Gastrocnemius medialis (tissue), 4 donors: ENCODE measurements around the gene MEGF11. TPM values are rescaled to one million over a fixed set of nuclear protein-coding genes. Genes with fewer than 3 reads are reported as not detected.

Experiments used
- ATAC-seq, 2 donors: fragments of 150-250 bp; one replicate each; pipeline ENCODE4 v1.9.1; 2016
- DNase-seq, 2 donors: peaks; one replicate each; pipeline ENCODE4 v3.0.0-alpha.2; 2019
- H3K27ac ChIP-seq, 4 donors: fragments of 200-600 bp; sonication (generic); 1 replicate in 1 of 4; 2 replicates in 3 of 4; pipeline ENCODE4 v1.5.1; 2016 to 2018; ENCODE audit warnings: mild to moderate bottlenecking in 2 of 4, moderate library complexity in 1 of 4
- H3K27me3 ChIP-seq, 3 donors: fragments of 200-600 bp; sonication (generic) in 2 of 3; 1 replicate in 1 of 3; 2 replicates in 2 of 3; pipeline versions ENCODE4 v1.5.1 to v1.6.0; 2016 to 2019; ENCODE audit warnings: mild to moderate bottlenecking in 1 of 3, moderate library complexity in 1 of 3
- H3K36me3 ChIP-seq, 2 donors: fragments of 200-600 bp; sonication (generic) in 1 of 2; one replicate each; pipeline ENCODE4 v1.5.1; 2017 to 2018
- H3K4me1 ChIP-seq, 2 donors: fragments of 200-600 bp; sonication (generic) in 1 of 2; one replicate each; pipeline ENCODE4 v1.5.1; 2016 to 2017; ENCODE audit warnings: mild to moderate bottlenecking in 2 of 2
- H3K4me3 ChIP-seq, 4 donors: fragments of 200-600 bp; sonication (generic) in 3 of 4; 1 replicate in 1 of 4; 2 replicates in 3 of 4; pipeline ENCODE4 v1.5.1; 2016 to 2019; ENCODE audit warnings: mild to moderate bottlenecking in 2 of 4
- H3K9me3 ChIP-seq, 3 donors: fragments of 200-600 bp; sonication (generic) in 2 of 3; 1 replicate in 1 of 3; 2 replicates in 2 of 3; pipeline ENCODE4 v1.5.1; 2016 to 2019
- CTCF ChIP-seq, 5 experiments: fragments of 450-650 bp in 3 of 5; fragments of 200-600 bp in 2 of 5; sonication (generic) in 2 of 5; IDR thresholded peaks in 4 of 5; conservative IDR thresholded peaks in 1 of 5; 1 replicate in 4 of 5; 2 replicates in 1 of 5; pipeline ENCODE4 v1.5.1; 2016 to 2019; ENCODE audit warnings: antibody characterized with exemption in 5 of 5, mild to moderate bottlenecking in 3 of 5, moderate library complexity in 3 of 5
- POLR2A ChIP-seq, 2 donors: fragments of 450-650 bp; IDR thresholded peaks; one replicate each; pipeline ENCODE4 v1.6.1; 2017; ENCODE audit warnings: antibody characterized with exemption in 2 of 2, mild to moderate bottlenecking in 2 of 2, moderate library complexity in 2 of 2
- in situ Hi-C, 4 donors: fragments of 200-750 bp; cut with MboI; loops; one replicate each; pipeline versions ENCODE4 v1.15.0 to v1.8.0; 2017; ENCODE audit warnings: low sequenced_read_pairs in 4 of 4
- intact Hi-C: fragments of 100-400 bp; cut with DNase I; formaldehyde crosslinking; loops from one replicate; pipeline ENCODE4 v1.15.1; 2023; ENCODE audit warnings: low total_unique reads
- total RNA-seq, 4 donors: library from RNA; depleted of rRNA; stranded (reverse); fragments of >200 nt; gene quantifications; one replicate each; pipeline versions ENCODE4 v1.1.0 to v1.2.3, GENCODE V29; 2016

Gene MEGF11
- total RNA-seq, 4 donors from 2014 or later = not detected

- Histone ChIP-seq H3K4me1 (peaks cover 10 to 13% of the 10 kb centered on the region in 2 donors), H3K27me3 (no peaks in the 10 kb centered on the region), H3K36me3 (no peaks in the 10 kb centered on the region), H3K9me3 (no peaks in the 10 kb centered on the region), H3K27ac (no peak overlapping the region), H3K4me3 (no peak overlapping the region)
- in situ Hi-C loops (loop anchor here in 3 of 4 donors (25.0 kb wide), 1 partner anchor 651 kb away; no protein-coding TSS in a partner anchor), intact Hi-C loops (loop anchor here (2.0 kb wide), 1 partner anchor 35 kb away; the partner anchor contains the start of gene MEGF11)
- no peak for DNase-seq
- ATAC-seq = no peak
- TF ChIP-seq POLR2A (IDR thresholded peaks at IDR 0.05) (no peak), CTCF (IDR thresholded peaks at IDR 0.05 in 4 of 5, conservative IDR thresholded peaks at IDR 0.05 in 1 of 5) (no peak)
Measured at GRCh38 chr15:66288093-66288492, 34.5 kb upstream of the MEGF11 start.

- no peak for TF ChIP-seq POLR2A (IDR thresholded peaks at IDR 0.05)
- TF ChIP-seq CTCF (IDR thresholded peaks at IDR 0.05 in 4 of 5, conservative IDR thresholded peaks at IDR 0.05 in 1 of 5) = peak in 4 of 5 experiments; percentile 16 to 61 (median 38)
- no peaks in the 10 kb centered on the region for H3K9me3 ChIP-seq
- peaks cover 5 to 9% of the 10 kb centered on the region in 2 donors for H3K4me1 ChIP-seq
- no peak for ATAC-seq
- DNase-seq = no peak
- H3K4me3 ChIP-seq = no peak overlapping the region
- in situ Hi-C loops = loop anchor here in 3 of 4 donors (25.0 kb wide), 1 partner anchor 650 kb away; no protein-coding TSS in a partner anchor
- H3K27ac ChIP-seq = no peak overlapping the region
- no peaks in the 10 kb centered on the region for H3K36me3 ChIP-seq
- intact Hi-C loops = loop anchor here (2.0 kb wide), 1 partner anchor 35 kb away; the partner anchor contains the start of gene MEGF11
- H3K27me3 ChIP-seq = no peaks in the 10 kb centered on the region
Measured at GRCh38 chr15:66287461-66288057, 34.0 kb upstream of the MEGF11 start.

- in situ Hi-C loops = loop anchor here in 3 of 4 donors (25.0 kb wide), 1 partner anchor 648 kb away; no protein-coding TSS in a partner anchor
- intact Hi-C loops = no loop called here
Measured at GRCh38 chr15:66285533-66286280, 32.2 kb upstream of the MEGF11 start.

GRCh38 chr15:66284271-66284670 is 30.7 kb upstream of the MEGF11 start:
- Histone ChIP-seq H3K27ac (no peak overlapping the region), H3K4me3 (no peak overlapping the region), H3K9me3 (no peaks in the 10 kb centered on the region), H3K4me1 (no peaks in the 10 kb centered on the region), H3K27me3 (peaks cover 0 to 2% (median 0%) of the 10 kb centered on the region in 3 donors), H3K36me3 (no peaks in the 10 kb centered on the region)
- ATAC-seq (no peak), DNase-seq (no peak)
- in situ Hi-C loops (loop anchor here in 3 of 4 donors (25.0 kb wide), 1 partner anchor 647 kb away; no protein-coding TSS in a partner anchor), intact Hi-C loops (no loop called here)
- TF ChIP-seq POLR2A (IDR thresholded peaks at IDR 0.05) (no peak), CTCF (IDR thresholded peaks at IDR 0.05 in 4 of 5, conservative IDR thresholded peaks at IDR 0.05 in 1 of 5) (no peak)

More at GRCh38 chr15:66285533-66286280, 32.2 kb upstream of the MEGF11 start:
- Histone ChIP-seq H3K27ac (no peak overlapping the region), H3K4me1 (no peaks in the 10 kb centered on the region), H3K4me3 (no peak overlapping the region), H3K36me3 (no peaks in the 10 kb centered on the region), H3K27me3 (no peaks in the 10 kb centered on the region), H3K9me3 (no peaks in the 10 kb centered on the region)
- ATAC-seq = no peak
- DNase-seq = no peak
- TF ChIP-seq POLR2A (IDR thresholded peaks at IDR 0.05) = no peak
- TF ChIP-seq CTCF (IDR thresholded peaks at IDR 0.05 in 4 of 5, conservative IDR thresholded peaks at IDR 0.05 in 1 of 5) = no peak
